Nephron (organoid): ENCODE measurements around the gene LORICRIN.
"Not testable (repeated sequence)": the region's sequence is repeated elsewhere in the genome, so short reads cannot be mapped to it uniquely, and the experiment has no call there.

Source experiments
- H3K27ac Mint-ChIP-seq, 3 experiments: 2 replicates each; pipeline ENCODE4 v1.8.0; 2020; ENCODE audit warnings: mixed read lengths in 3 of 3, mild to moderate bottlenecking in 2 of 3, moderate library complexity in 1 of 3
- H3K27me3 Mint-ChIP-seq: 2 replicates; pipeline ENCODE4 v1.8.0; 2021; ENCODE audit warnings: low read depth, mild to moderate bottlenecking, moderate library complexity, mixed read lengths
- H3K36me3 Mint-ChIP-seq: 2 replicates; pipeline ENCODE4 v1.8.0; 2020; ENCODE audit warnings: low read depth, mixed read lengths
- H3K4me1 Mint-ChIP-seq: 2 replicates; pipeline ENCODE4 v1.8.0; 2020; ENCODE audit warnings: mixed read lengths
- H3K4me3 Mint-ChIP-seq, 3 experiments: 2 replicates each; pipeline ENCODE4 v1.8.0; 2020; ENCODE audit warnings: mild to moderate bottlenecking in 3 of 3, mixed read lengths in 3 of 3, moderate library complexity in 2 of 3
- H3K9me3 Mint-ChIP-seq: 2 replicates; pipeline ENCODE4 v1.8.0; 2020; ENCODE audit warnings: mixed read lengths
- TF ChIP-seq, protein P1 (sequence below), 3 experiments: fragments of 200-600 bp; sonication (generic); IDR thresholded peaks; one replicate each; pipeline ENCODE4 v1.5.0; 2021; ENCODE audit warnings: antibody characterized with exemption in 3 of 3; ENCODE audit not compliant: unreplicated experiment in 3 of 3

Gene LORICRIN

GRCh38 chr1:153217744-153218416 lies 41.6 kb upstream of the LORICRIN start:
- Mint-ChIP-seq H3K4me3 (no peak overlapping the region), H3K27me3 (peaks cover 13% of the 10 kb centered on the region), H3K4me1 (peaks cover 8% of the 10 kb centered on the region), H3K36me3 (no peaks in the 10 kb centered on the region), H3K27ac (no peak overlapping the region), H3K9me3 (no peaks in the 10 kb centered on the region)
- TF ChIP-seq, protein P1, sequence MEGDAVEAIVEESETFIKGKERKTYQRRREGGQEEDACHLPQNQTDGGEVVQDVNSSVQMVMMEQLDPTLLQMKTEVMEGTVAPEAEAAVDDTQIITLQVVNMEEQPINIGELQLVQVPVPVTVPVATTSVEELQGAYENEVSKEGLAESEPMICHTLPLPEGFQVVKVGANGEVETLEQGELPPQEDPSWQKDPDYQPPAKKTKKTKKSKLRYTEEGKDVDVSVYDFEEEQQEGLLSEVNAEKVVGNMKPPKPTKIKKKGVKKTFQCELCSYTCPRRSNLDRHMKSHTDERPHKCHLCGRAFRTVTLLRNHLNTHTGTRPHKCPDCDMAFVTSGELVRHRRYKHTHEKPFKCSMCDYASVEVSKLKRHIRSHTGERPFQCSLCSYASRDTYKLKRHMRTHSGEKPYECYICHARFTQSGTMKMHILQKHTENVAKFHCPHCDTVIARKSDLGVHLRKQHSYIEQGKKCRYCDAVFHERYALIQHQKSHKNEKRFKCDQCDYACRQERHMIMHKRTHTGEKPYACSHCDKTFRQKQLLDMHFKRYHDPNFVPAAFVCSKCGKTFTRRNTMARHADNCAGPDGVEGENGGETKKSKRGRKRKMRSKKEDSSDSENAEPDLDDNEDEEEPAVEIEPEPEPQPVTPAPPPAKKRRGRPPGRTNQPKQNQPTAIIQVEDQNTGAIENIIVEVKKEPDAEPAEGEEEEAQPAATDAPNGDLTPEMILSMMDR (IDR thresholded peaks at IDR 0.05; ENCODE audit: unreplicated experiment in 3 of 3), result no peak

GRCh38 chr1:153220606-153221303 lies 38.7 kb upstream of the LORICRIN start:
- H3K4me3 Mint-ChIP-seq, result no peak overlapping the region
- no peak overlapping the region for H3K27ac Mint-ChIP-seq
- no peaks in the 10 kb centered on the region for H3K9me3 Mint-ChIP-seq
- peaks cover 8% of the 10 kb centered on the region for H3K4me1 Mint-ChIP-seq
- TF ChIP-seq, protein P1 (IDR thresholded peaks at IDR 0.05; ENCODE audit: unreplicated experiment in 3 of 3), result no peak
- peaks cover 17% of the 10 kb centered on the region for H3K27me3 Mint-ChIP-seq
- no peaks in the 10 kb centered on the region for H3K36me3 Mint-ChIP-seq

DNA sequence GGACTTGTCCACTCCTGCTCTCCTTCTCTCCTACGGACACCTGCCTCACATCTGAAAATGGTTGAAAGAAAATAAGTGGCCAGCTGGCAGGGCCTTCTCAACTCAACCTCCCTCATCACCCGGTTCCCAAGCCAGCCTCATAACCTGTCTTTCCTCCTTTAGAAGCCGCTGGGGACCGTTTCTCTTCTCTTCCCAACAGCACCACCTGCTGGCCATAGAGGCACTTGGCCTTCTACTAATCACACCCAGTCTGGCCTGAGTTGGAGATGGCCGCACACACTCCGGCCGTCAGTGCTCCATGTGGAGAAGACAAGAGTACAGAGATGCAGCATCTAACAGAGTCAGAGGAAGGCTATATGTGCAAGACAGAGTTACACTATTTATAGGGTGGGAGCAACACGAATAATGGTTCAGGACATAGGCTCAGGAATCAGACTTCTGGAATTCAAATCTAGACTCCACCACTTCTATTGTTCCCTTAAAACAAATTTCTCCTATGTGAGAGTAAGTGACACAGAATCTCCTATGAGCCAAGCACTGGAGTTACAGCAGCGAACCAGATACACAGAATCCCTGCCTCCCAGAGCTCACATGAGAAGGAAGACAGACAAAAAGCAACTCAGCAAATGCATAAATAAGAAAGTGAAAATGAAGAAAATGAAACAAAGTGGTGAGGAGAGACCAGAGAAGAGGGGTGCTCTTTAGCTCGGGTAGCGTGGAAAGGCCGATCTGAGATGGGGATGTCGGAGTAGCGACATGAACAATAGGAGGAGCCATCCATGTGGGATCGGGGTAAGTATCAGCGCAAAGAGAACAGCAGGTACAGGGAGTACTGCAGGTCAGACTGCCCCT lies 36.2 kb upstream of the LORICRIN start:
- not testable (repeated sequence) for H3K36me3 Mint-ChIP-seq, H3K4me3 Mint-ChIP-seq, H3K9me3 Mint-ChIP-seq, H3K27ac Mint-ChIP-seq, H3K4me1 Mint-ChIP-seq
- H3K27me3 Mint-ChIP-seq, result peaks cover 10% of the 10 kb centered on the region
- TF ChIP-seq, protein P1 (IDR thresholded peaks at IDR 0.05; ENCODE audit: unreplicated experiment in 3 of 3), result peak; percentile 61 to 74 (median 66)

- Mint-ChIP-seq H3K4me3 (no peak overlapping the region), H3K36me3 (no peaks in the 10 kb centered on the region), H3K27ac (no peak overlapping the region), H3K27me3 (peaks cover 6% of the 10 kb centered on the region), H3K9me3 (no peaks in the 10 kb centered on the region), H3K4me1 (no peaks in the 10 kb centered on the region)
- TF ChIP-seq, protein P1 (IDR thresholded peaks at IDR 0.05; ENCODE audit: unreplicated experiment in 3 of 3), result no peak
Observed at GRCh38 chr1:153227810-153228209, 31.7 kb upstream of the LORICRIN start.

- H3K27ac Mint-ChIP-seq, result no peak overlapping the region
- H3K36me3 Mint-ChIP-seq, result no peaks in the 10 kb centered on the region
- H3K27me3 Mint-ChIP-seq, result peaks cover 4% of the 10 kb centered on the region
- no peak overlapping the region for H3K4me3 Mint-ChIP-seq
- no peaks in the 10 kb centered on the region for H3K4me1 Mint-ChIP-seq
- no peaks in the 10 kb centered on the region for H3K9me3 Mint-ChIP-seq
- TF ChIP-seq, protein P1 (IDR thresholded peaks at IDR 0.05; ENCODE audit: unreplicated experiment in 3 of 3), result no peak
Observed at GRCh38 chr1:153228491-153228890, 31.0 kb upstream of the LORICRIN start.
